A549 (cell line): Measurements from ENCODE around the gene GINS2. TPM values are rescaled to one million over a fixed set of nuclear protein-coding genes. Genes with fewer than 3 reads are reported as not detected.

ENCODE experiments used
- ATAC-seq, 2 experiments: fragments of 200-7000 bp in 1 of 2; fragments of >200 bp in 1 of 2; cut with Nextera tagmentation in 1 of 2; cut with Tn5 transposase in 1 of 2; 3 replicates each; pipeline versions ENCODE4 v1.8.0 to v1.9.1; 2018 to 2020; ENCODE audit warnings: mild to moderate bottlenecking in 1 of 2, moderate library complexity in 1 of 2
- CTCF ChIA-PET: fragments of 300-600 bp; sonication (Branson Sonifier 250); formaldehyde crosslinking; extraction: SDS; loops from one replicate; lab custom pipeline; 2021; ENCODE audit warnings: antibody characterized with exemption, inconsistent platforms; lab: Yijun Ruan, JAX
- POLR2A ChIA-PET: fragments of 350-600 bp; formaldehyde crosslinking; extraction: SDS; loops from one replicate; lab custom pipeline; 2021; ENCODE audit warnings: antibody characterized with exemption, inconsistent platforms; lab: Yijun Ruan, JAX
- DNase-seq, 2 experiments: peaks; one replicate each; pipeline versions ENCODE4 v3.0.0 to v3.0.0-alpha.2; 2011 to 2016; ENCODE audit warnings: low read depth in 1 of 2, low spot score in 1 of 2
- FAIRE-seq: peaks from 2 replicates; lab custom pipeline; 2011; peaks lifted over from hg19 to GRCh38; lab: Jason Lieb, UNC
- H3K27ac ChIP-seq, 2 experiments: fragments of >200 bp; sonication (Bioruptor Twin); formaldehyde crosslinking; 3 replicates each; pipeline ENCODE4 v1.5.1; 2016 to 2017
- H3K4me1 ChIP-seq: fragments of >200 bp; sonication (Bioruptor Twin); formaldehyde crosslinking; 3 replicates; pipeline ENCODE4 v1.6.1; 2016
- H3K4me2 ChIP-seq: fragments of >200 bp; sonication (Bioruptor Twin); formaldehyde crosslinking; 3 replicates; pipeline ENCODE4 v1.6.1; 2016
- H3K4me3 ChIP-seq: fragments of >200 bp; sonication (Bioruptor Twin); formaldehyde crosslinking; 3 replicates; pipeline ENCODE4 v1.5.1; 2016
- H3K9me3 ChIP-seq: fragments of >200 bp; sonication (Bioruptor Twin); formaldehyde crosslinking; 3 replicates; pipeline ENCODE4 v1.6.1; 2016
- BHLHE40 ChIP-seq: IDR thresholded peaks from 2 replicates; pipeline ENCODE4 v1.6.1; 2012; ENCODE audit warnings: low read depth, low read length, inconsistent platforms
- CBX2 ChIP-seq: fragments of 200-600 bp; sonication (generic); IDR thresholded peaks from 2 replicates; pipeline ENCODE4 v1.6.1; 2016; ENCODE audit warnings: low read depth, mild to moderate bottlenecking, borderline replicate concordance
- CBX8 ChIP-seq: fragments of 200-600 bp; sonication (generic); IDR thresholded peaks from 2 replicates; pipeline ENCODE4 v1.6.1; 2016
- CEBPB ChIP-seq, 2 experiments: fragments of >200 bp in 1 of 2; sonication (Bioruptor Twin) in 1 of 2; formaldehyde crosslinking in 1 of 2; IDR thresholded peaks; 2 replicates each; pipeline ENCODE4 v1.6.1; 2012 to 2016
- CHD2 ChIP-seq: fragments of 150-350 bp; IDR thresholded peaks from 2 replicates; pipeline ENCODE4 v1.6.1; 2014; ENCODE audit warnings: low read length; ENCODE audit not compliant: partially characterized antibody
- ELK1 ChIP-seq: fragments of 150-350 bp; IDR thresholded peaks from 2 replicates; pipeline ENCODE4 v1.6.1; 2014; ENCODE audit warnings: low read depth, mild to moderate bottlenecking, low read length
- EP300 ChIP-seq, 2 experiments: fragments of >200 bp; sonication (Bioruptor Twin); formaldehyde crosslinking; IDR thresholded peaks; 2 replicates in 1 of 2; 3 replicates in 1 of 2; pipeline ENCODE4 v1.6.1; 2016 to 2017
- HEYL ChIP-seq: fragments of 250-450 bp; sonication (Bioruptor Pico); IDR thresholded peaks from 2 replicates; pipeline ENCODE4 v1.8.0; 2021; ENCODE audit warnings: mild to moderate bottlenecking, moderate library complexity
- HMGXB4 ChIP-seq: fragments of 250-450 bp; sonication (Bioruptor Pico); IDR thresholded peaks from 2 replicates; pipeline ENCODE4 v1.5.0; 2021; ENCODE audit warnings: mild to moderate bottlenecking, moderate library complexity, borderline replicate concordance
- HOXB13 ChIP-seq: fragments of 250-450 bp; sonication (Bioruptor Pico); IDR thresholded peaks from 2 replicates; pipeline ENCODE4 v1.5.0; 2020; ENCODE audit warnings: low read depth, mild to moderate bottlenecking, moderate library complexity
- JUNB ChIP-seq: fragments of >200 bp; sonication (Bioruptor Twin); formaldehyde crosslinking; IDR thresholded peaks from 2 replicates; pipeline ENCODE4 v1.6.1; 2016
- KDM5A ChIP-seq: fragments of 200-600 bp; sonication (generic); IDR thresholded peaks from 2 replicates; pipeline ENCODE4 v1.6.1; 2016; ENCODE audit warnings: antibody characterized with exemption, mild to moderate bottlenecking
- MAX ChIP-seq: IDR thresholded peaks from 2 replicates; pipeline ENCODE4 v1.6.1; 2012
- MAZ ChIP-seq: fragments of 150-350 bp; IDR thresholded peaks from 2 replicates; pipeline ENCODE4 v1.6.1; 2014; ENCODE audit warnings: antibody characterized with exemption, low read depth, low read length, borderline replicate concordance
- MYC ChIP-seq: IDR thresholded peaks from 2 replicates; pipeline ENCODE4 v1.6.1; 2012; ENCODE audit warnings: mild to moderate bottlenecking, inconsistent platforms, low read length, improper control_type of control experiment, borderline replicate concordance
- NR3C1 ChIP-seq: fragments of >200 bp; sonication (Bioruptor Twin); formaldehyde crosslinking; IDR thresholded peaks from 3 replicates; pipeline ENCODE4 v1.6.1; 2017
- POLR2AphosphoS2 ChIP-seq: conservative IDR thresholded peaks from 2 replicates; pipeline ENCODE4 v1.6.1; 2012; ENCODE audit warnings: low read length, improper control_type of control experiment, inconsistent platforms
- RAD21 ChIP-seq, 2 experiments: fragments of >200 bp in 1 of 2; sonication (Bioruptor Twin) in 1 of 2; formaldehyde crosslinking in 1 of 2; IDR thresholded peaks in 1 of 2; conservative IDR thresholded peaks in 1 of 2; 2 replicates in 1 of 2; 3 replicates in 1 of 2; pipeline ENCODE4 v1.6.1; 2012 to 2018; ENCODE audit warnings: inconsistent platforms in 1 of 2
- RARB ChIP-seq: fragments of 250-450 bp; sonication (Bioruptor Pico); IDR thresholded peaks from 2 replicates; pipeline ENCODE4 v1.8.0; 2021; ENCODE audit warnings: mild to moderate bottlenecking, moderate library complexity
- REST ChIP-seq: fragments of 200-600 bp; sonication (generic); IDR thresholded peaks from 2 replicates; pipeline ENCODE4 v1.6.1; 2016; ENCODE audit warnings: antibody characterized with exemption, mild to moderate bottlenecking, moderate library complexity
- RFX5 ChIP-seq: fragments of 450-650 bp; IDR thresholded peaks from 2 replicates; pipeline ENCODE4 v1.7.1; 2014; ENCODE audit warnings: antibody characterized with exemption, mild to moderate bottlenecking, moderate library complexity
- SREBF2 ChIP-seq: fragments of 450-650 bp; IDR thresholded peaks from 2 replicates; pipeline ENCODE4 v1.6.1; 2014; ENCODE audit warnings: mild to moderate bottlenecking, moderate library complexity
- ZC3H11A ChIP-seq: fragments of 450-650 bp; IDR thresholded peaks from 2 replicates; pipeline ENCODE4 v1.6.1; 2014; ENCODE audit warnings: antibody characterized with exemption, mild to moderate bottlenecking
- ZFP36 ChIP-seq: fragments of 450-650 bp; IDR thresholded peaks from 2 replicates; pipeline ENCODE4 v1.6.1; 2014; ENCODE audit warnings: borderline replicate concordance; ENCODE audit not compliant: partially characterized antibody
- WGBS: methylation state at CpG from one replicate; pipeline ENCODE4 v1.1.6; 2017; ENCODE audit errors: missing lambda C conversion rate; 5-methylcytosine and 5-hydroxymethylcytosine counted together
- polyA plus RNA-seq, 4 experiments: library from polyadenylated mRNA; depleted of rRNA in 3 of 4; stranded (reverse); fragments of >200 nt; fragmentation: RNase III in 1 of 4; extraction: RNeasy Plus Mini Kit Qiagen cat#74134 plus additional on column Dnase treatment in 1 of 4; gene quantifications; 2 replicates in 3 of 4; 3 replicates in 1 of 4; pipeline ENCODE4 v1.2.3, GENCODE V29; 2011 to 2017

GINS2 gene
- polyA plus RNA-seq, 2 of the 4 experiments (the other 2 are of a cell fraction) = 25.4 to 28.7 TPM

GRCh38 chr16:85640254-85640558, 48.5 kb downstream of the GINS2 start:
- 100% methylated on average over 4 of the region's 13 CpGs for WGBS
- peaks cover 15% of the 10 kb centered on the region; the same call in 2 of the 3 replicates for H3K4me1 ChIP-seq
- no peak for DNase-seq
- TF ChIP-seq BHLHE40 (no peak), HMGXB4 (CRISPR knock-in tag) (no peak), SREBF2 (no peak), MYC (no peak), HEYL (CRISPR knock-in tag) (no peak), RARB (CRISPR knock-in tag) (no peak)
- no peak overlapping the region for H3K4me2 ChIP-seq
- no peaks in the 10 kb centered on the region for H3K9me3 ChIP-seq
- H3K4me3 ChIP-seq = no peak overlapping the region
- ChIA-PET POLR2A (no interaction called here), CTCF (interaction anchor here (1.8 to 6.9 kb wide), 2 partner anchors 9 to 24 kb away, joined by 7 to 50 read pairs; no protein-coding TSS in a partner anchor)
- no peak for ATAC-seq
- no peak overlapping the region for H3K27ac ChIP-seq
- FAIRE-seq = no peak

- FAIRE-seq (no peak), ATAC-seq (no peak)
- H3K4me1 ChIP-seq = peaks cover 12% of the 10 kb centered on the region; the same call in 2 of the 3 replicates
- H3K4me2 ChIP-seq = no peak overlapping the region
- H3K9me3 ChIP-seq = no peaks in the 10 kb centered on the region
- TF ChIP-seq POLR2AphosphoS2 = no peak
- no peak for TF ChIP-seq JUNB
- TF ChIP-seq MAZ = no peak
- no peak for TF ChIP-seq CEBPB (IDR thresholded peaks at IDR 0.05)
- no peak for TF ChIP-seq RFX5
- no peak for TF ChIP-seq KDM5A
- no peak for TF ChIP-seq CBX8
- TF ChIP-seq ZFP36 = no peak
- TF ChIP-seq REST = no peak
- TF ChIP-seq EP300 (IDR thresholded peaks at IDR 0.05) = no peak
- TF ChIP-seq SREBF2 = no peak
- TF ChIP-seq RAD21 (conservative IDR thresholded peaks at IDR 0.05 in 1 of 2, IDR thresholded peaks at IDR 0.05 in 1 of 2) = no peak
- TF ChIP-seq CBX2 = no peak
- TF ChIP-seq HOXB13 (CRISPR knock-in tag) = no peak
- TF ChIP-seq ZC3H11A = no peak
- no peak for TF ChIP-seq ELK1
- TF ChIP-seq NR3C1 = no peak
- no peak for TF ChIP-seq CHD2
- no peak for TF ChIP-seq MAX
- TF ChIP-seq, all 56 proteins: peak for 0
- 90% methylated on average over 17 of the region's 35 CpGs for WGBS
- H3K4me3 ChIP-seq = no peak overlapping the region
- ChIA-PET CTCF (interaction anchor here (1.8 to 6.9 kb wide), 2 partner anchors 8 to 23 kb away, joined by 7 to 50 read pairs; no protein-coding TSS in a partner anchor), POLR2A (no interaction called here)
- no peak for DNase-seq
- no peak overlapping the region for H3K27ac ChIP-seq
Measured at GRCh38 chr16:85639529-85640253, 49.1 kb downstream of the GINS2 start.
